Measurements from ENCODE around the gene LRRC55. TPM values are rescaled to one million over a fixed set of nuclear protein-coding genes. Genes with fewer than 3 reads are reported as not detected.

Gene LRRC55
- total RNA-seq, 1 experiment from 2014 or later = not detected

GRCh38 chr11:57158599-57158998 is 23.2 kb upstream of the LRRC55 start:
- H3K27me3 ChIP-seq (ENCODE audit: control insufficient read depth, insufficient read depth, low read length) = peaks cover 6% of the 10 kb centered on the region; the same call in 1 of the 2 replicates
- H3K4me1 ChIP-seq (ENCODE audit: control insufficient read depth, insufficient read depth, low read length) = no peaks in the 10 kb centered on the region
- no peak for ATAC-seq
- TF ChIP-seq POLR2AphosphoS5 (IDR thresholded peaks at IDR 0.05; ENCODE audit: low read depth, low read length) = no peak
- no peak for TF ChIP-seq TCF7L2 (IDR thresholded peaks at IDR 0.05; ENCODE audit: low read depth, low read length)
- no peak for TF ChIP-seq CTCF (IDR thresholded peaks at IDR 0.05)
- TF ChIP-seq REST (IDR thresholded peaks at IDR 0.05; ENCODE audit: insufficient read depth in 1 of 2, low read depth in 2 of 2, low read length in 1 of 2) = no peak
- TF ChIP-seq SIN3A (IDR thresholded peaks at IDR 0.05; ENCODE audit: borderline replicate concordance, insufficient read depth, low read depth, low read length) = no peak
- in situ Hi-C loops (cut with HindIII; ENCODE audit: low pct_unique_long_range_greater_than_20kb, low sequenced_read_pairs) (no loop called here), intact Hi-C loops (cut with micrococcal nuclease; ENCODE audit: unreplicated experiment) (no loop called here)
- ChIA-PET CTCF (no interaction called here), POLR2A (no interaction called here)
- no peak for DNase-seq (ENCODE audit: low read depth, low spot score)
- H3K4me3 ChIP-seq (ENCODE audit: low read depth in 2 of 2, low read length in 2 of 2) = no peak overlapping the region
- no peak overlapping the region for H3K27ac ChIP-seq (ENCODE audit: low read length)
- no peaks in the 10 kb centered on the region for H3K36me3 ChIP-seq (ENCODE audit: control insufficient read depth, insufficient read depth, low read length)
- BruUV-seq (replicated peaks) = no TSS peak
- no peaks in the 10 kb centered on the region for H3K9me3 ChIP-seq (ENCODE audit: control insufficient read depth, insufficient read depth, low read depth, low read length)

GRCh38 chr11:57160665-57161064 is 21.1 kb upstream of the LRRC55 start:
- ChIA-PET CTCF (no interaction called here), POLR2A (no interaction called here)
- no peak for TF ChIP-seq TCF7L2 (IDR thresholded peaks at IDR 0.05; ENCODE audit: low read depth, low read length)
- TF ChIP-seq SIN3A (IDR thresholded peaks at IDR 0.05; ENCODE audit: borderline replicate concordance, insufficient read depth, low read depth, low read length) = no peak
- no peak for TF ChIP-seq POLR2AphosphoS5 (IDR thresholded peaks at IDR 0.05; ENCODE audit: low read depth, low read length)
- no peak for TF ChIP-seq REST (IDR thresholded peaks at IDR 0.05; ENCODE audit: insufficient read depth in 1 of 2, low read depth in 2 of 2, low read length in 1 of 2)
- ATAC-seq (no peak), DNase-seq (ENCODE audit: low read depth, low spot score) (no peak)
- intact Hi-C loops (cut with micrococcal nuclease; ENCODE audit: unreplicated experiment) = no loop called here
- H3K36me3 ChIP-seq (ENCODE audit: control insufficient read depth, insufficient read depth, low read length) = no peaks in the 10 kb centered on the region
- H3K27ac ChIP-seq (ENCODE audit: low read length) = no peak overlapping the region
- no peaks in the 10 kb centered on the region for H3K4me1 ChIP-seq (ENCODE audit: control insufficient read depth, insufficient read depth, low read length)
- H3K9me3 ChIP-seq (ENCODE audit: control insufficient read depth, insufficient read depth, low read depth, low read length) = no peaks in the 10 kb centered on the region
- no TSS peak for BruUV-seq (replicated peaks)
- peaks cover 4% of the 10 kb centered on the region; the same call in 1 of the 2 replicates for H3K27me3 ChIP-seq (ENCODE audit: control insufficient read depth, insufficient read depth, low read length)
- in situ Hi-C loops (cut with HindIII; ENCODE audit: low pct_unique_long_range_greater_than_20kb, low sequenced_read_pairs) = no loop called here
- no peak overlapping the region for H3K4me3 ChIP-seq (ENCODE audit: low read depth in 2 of 2, low read length in 2 of 2)
